GM18511 (cell line): ENCODE data around the gene ST14.

Experiments
- ATAC-seq: cut with Tn5 transposase; IDR thresholded peaks from one replicate; pipeline ENCODE4 v1.9.1; 2021; ENCODE audit warnings: mild to moderate bottlenecking, moderate library complexity; ENCODE audit not compliant: unreplicated experiment

ST14 gene

GRCh38 chr11:130133716-130134115, 25.9 kb upstream of the ST14 start:
- no peak for ATAC-seq

- ATAC-seq, result no peak
Observed at GRCh38 chr11:130136107-130136506, 23.5 kb upstream of the ST14 start.

- no peak for ATAC-seq
Observed at GRCh38 chr11:130137999-130138398, 21.6 kb upstream of the ST14 start.

GRCh38 chr11:130139401-130139800, 20.2 kb upstream of the ST14 start:
- ATAC-seq, result no peak

- ATAC-seq, result no peak
Observed at GRCh38 chr11:130141561-130142341, 17.8 kb upstream of the ST14 start.

GRCh38 chr11:130144141-130144540, 15.4 kb upstream of the ST14 start:
- no peak for ATAC-seq

- no peak for ATAC-seq
Observed at GRCh38 chr11:130144861-130145281, 14.7 kb upstream of the ST14 start.

GRCh38 chr11:130145311-130145812, 14.2 kb upstream of the ST14 start:
- ATAC-seq, result no peak

GRCh38 chr11:130145975-130146776, 13.4 kb upstream of the ST14 start:
- peak; percentile 31 for ATAC-seq

- peak; percentile 56 for ATAC-seq
Observed at GRCh38 chr11:130146796-130147195, 12.8 kb upstream of the ST14 start.

- no peak for ATAC-seq
Observed at GRCh38 chr11:130148796-130149326, 10.7 kb upstream of the ST14 start.

GRCh38 chr11:130150790-130151189, 8.8 kb upstream of the ST14 start:
- ATAC-seq, result no peak

- no peak for ATAC-seq
Observed at GRCh38 chr11:130151196-130151595, 8.4 kb upstream of the ST14 start.

GRCh38 chr11:130156108-130157022, 3.2 kb upstream of the ST14 start:
- ATAC-seq, result no peak

- ATAC-seq, result no peak
Observed at GRCh38 chr11:130157101-130157500, 2.5 kb upstream of the ST14 start.

- no peak for ATAC-seq
Observed at GRCh38 chr11:130157840-130158239, 1.7 kb upstream of the ST14 start.

GRCh38 chr11:130159139-130159538, 443 bp upstream of the ST14 start:
- no peak for ATAC-seq

- no peak for ATAC-seq
Observed at GRCh38 chr11:130160498-130161155, 1.0 kb downstream of the ST14 start.

- no peak for ATAC-seq
Observed at GRCh38 chr11:130161441-130162145, 2.0 kb downstream of the ST14 start.
